Upper lobe of left lung (tissue), 4 donors: ENCODE measurements around the gene MARK4.
"Not testable (repeated sequence)": the region's sequence is repeated elsewhere in the genome, so short reads cannot be mapped to it uniquely, and the experiment has no call there.

ENCODE experiments used
- EP300 ChIP-seq, 4 donors: sonication (generic); formaldehyde crosslinking; IDR thresholded peaks; one replicate each; pipeline ENCODE4 v1.5.1; 2017; ENCODE audit warnings: antibody characterized with exemption in 4 of 4, control low read depth in 2 of 4
- POLR2A ChIP-seq, 4 donors: fragments of 450-650 bp; IDR thresholded peaks; one replicate each; pipeline ENCODE4 v1.5.1; 2016 to 2017; ENCODE audit warnings: antibody characterized with exemption in 4 of 4, mild to moderate bottlenecking in 2 of 4
- POLR2AphosphoS5 ChIP-seq, 2 donors: sonication (generic); formaldehyde crosslinking; IDR thresholded peaks; one replicate each; pipeline ENCODE4 v1.5.1; 2017; ENCODE audit warnings: antibody characterized with exemption in 2 of 2
- TF ChIP-seq, protein P1 (sequence below), 6 experiments: fragments of 450-650 bp in 4 of 6; fragments of 200-600 bp in 2 of 6; sonication (generic) in 2 of 6; IDR thresholded peaks; one replicate each; pipeline ENCODE4 v1.5.1; 2016 to 2019; ENCODE audit warnings: antibody characterized with exemption in 6 of 6

DNA sequence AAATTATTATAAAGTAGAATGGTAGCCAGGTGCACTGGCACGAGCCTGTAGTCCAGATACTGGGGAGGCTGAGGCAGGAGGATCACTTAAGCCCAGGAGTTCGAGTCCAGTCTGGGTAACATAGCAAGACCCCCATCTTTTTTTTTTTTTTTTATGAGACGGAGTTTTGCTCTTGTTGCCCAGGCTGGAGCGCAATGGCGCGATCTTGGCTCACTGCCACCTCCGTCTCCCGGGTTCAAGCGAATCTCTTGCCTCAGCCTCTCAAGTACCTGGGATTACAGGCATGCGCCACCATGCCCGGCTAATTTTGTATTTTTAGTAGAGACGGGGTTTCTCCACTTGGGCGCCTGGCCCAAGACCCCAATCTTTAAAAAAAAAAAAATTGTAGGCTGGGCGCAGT is 61.2 kb downstream of the MARK4 start:
- TF ChIP-seq, protein P1, sequence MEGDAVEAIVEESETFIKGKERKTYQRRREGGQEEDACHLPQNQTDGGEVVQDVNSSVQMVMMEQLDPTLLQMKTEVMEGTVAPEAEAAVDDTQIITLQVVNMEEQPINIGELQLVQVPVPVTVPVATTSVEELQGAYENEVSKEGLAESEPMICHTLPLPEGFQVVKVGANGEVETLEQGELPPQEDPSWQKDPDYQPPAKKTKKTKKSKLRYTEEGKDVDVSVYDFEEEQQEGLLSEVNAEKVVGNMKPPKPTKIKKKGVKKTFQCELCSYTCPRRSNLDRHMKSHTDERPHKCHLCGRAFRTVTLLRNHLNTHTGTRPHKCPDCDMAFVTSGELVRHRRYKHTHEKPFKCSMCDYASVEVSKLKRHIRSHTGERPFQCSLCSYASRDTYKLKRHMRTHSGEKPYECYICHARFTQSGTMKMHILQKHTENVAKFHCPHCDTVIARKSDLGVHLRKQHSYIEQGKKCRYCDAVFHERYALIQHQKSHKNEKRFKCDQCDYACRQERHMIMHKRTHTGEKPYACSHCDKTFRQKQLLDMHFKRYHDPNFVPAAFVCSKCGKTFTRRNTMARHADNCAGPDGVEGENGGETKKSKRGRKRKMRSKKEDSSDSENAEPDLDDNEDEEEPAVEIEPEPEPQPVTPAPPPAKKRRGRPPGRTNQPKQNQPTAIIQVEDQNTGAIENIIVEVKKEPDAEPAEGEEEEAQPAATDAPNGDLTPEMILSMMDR (IDR thresholded peaks at IDR 0.05), result not testable (repeated sequence)
- not testable (repeated sequence) for TF ChIP-seq POLR2A, EP300, POLR2AphosphoS5 (IDR thresholded peaks at IDR 0.05)
